Measurements from ENCODE around the gene ASB14. TPM values are rescaled to one million over a fixed set of nuclear protein-coding genes. Genes with fewer than 3 reads are reported as not detected.
A peak's percentile ranks its signal among the peaks of the same experiment; 100 is the strongest.

Gene ASB14
- total and polyA plus RNA-seq, 8 donors: 0.02 to 0.16 (median 0.11) TPM; not detected in 5

DNA sequence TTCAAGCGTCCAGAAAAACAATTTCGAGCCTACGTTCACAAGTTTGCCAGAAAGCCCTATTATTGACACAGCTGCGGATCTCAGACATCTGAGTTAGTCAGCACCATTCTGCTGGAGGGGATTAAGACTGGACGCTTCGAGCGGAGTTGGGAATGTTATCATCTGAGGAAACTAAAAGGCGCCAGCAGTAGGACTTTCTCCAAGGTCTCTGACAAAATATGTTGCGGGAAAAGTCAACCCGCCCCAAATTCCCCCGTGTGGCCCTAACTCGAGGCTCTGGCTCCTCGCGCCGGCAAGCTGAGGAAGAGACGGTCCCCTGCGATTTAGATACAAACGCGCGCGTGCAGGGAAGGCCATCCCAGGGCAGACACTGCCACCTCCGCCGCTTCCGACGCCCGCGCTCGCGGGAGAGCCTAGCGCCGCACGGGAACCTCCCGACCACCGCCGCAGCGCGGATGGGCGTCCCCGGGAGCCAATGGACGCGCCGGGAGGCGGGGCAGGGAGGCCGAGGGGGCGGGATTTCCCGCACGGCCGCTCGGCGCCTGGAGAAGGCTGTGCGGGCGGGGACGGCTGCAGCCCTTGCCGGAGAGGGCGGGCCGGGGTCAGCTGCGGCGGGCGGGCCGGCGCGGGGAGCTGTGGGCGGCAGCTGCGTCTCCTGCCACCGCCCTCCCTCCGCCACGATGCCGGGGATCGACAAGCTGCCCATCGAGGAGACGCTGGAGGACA is 65.1 kb downstream of the ASB14 start, which contains the start of gene APPL1:
TSS of gene APPL1 (plus strand) at position 526 of the 726 bp plus-strand sequence. CDS start at position 681, 155 bp downstream.
- H3K4me1 ChIP-seq: peaks cover 8 to 34% (median 29%) of the 10 kb centered on the region in 3 donors
- intact Hi-C loops (cut with DNase I): loop anchor here in 2 of 3 donors (10.0 kb wide), 2 partner anchors 123 to 133 kb away; no protein-coding TSS in a partner anchor
- peak within 1 kb of the TSS; percentile 91 to 97 (median 94) for H3K27ac ChIP-seq
- H3K36me3 ChIP-seq: no peaks in the 10 kb centered on the region
- 1% methylated on average over 66 to 71 of the region's 71 CpGs for WGBS, 2 donors
- FAIRE-seq (no peak), ATAC-seq (peak; percentile 92 to 96 (median 93)), DNase-seq (peak; percentile 88 to 97 (median 92))
- H3K27me3 ChIP-seq: no peaks in the 10 kb centered on the region
- TF ChIP-seq, protein P1, sequence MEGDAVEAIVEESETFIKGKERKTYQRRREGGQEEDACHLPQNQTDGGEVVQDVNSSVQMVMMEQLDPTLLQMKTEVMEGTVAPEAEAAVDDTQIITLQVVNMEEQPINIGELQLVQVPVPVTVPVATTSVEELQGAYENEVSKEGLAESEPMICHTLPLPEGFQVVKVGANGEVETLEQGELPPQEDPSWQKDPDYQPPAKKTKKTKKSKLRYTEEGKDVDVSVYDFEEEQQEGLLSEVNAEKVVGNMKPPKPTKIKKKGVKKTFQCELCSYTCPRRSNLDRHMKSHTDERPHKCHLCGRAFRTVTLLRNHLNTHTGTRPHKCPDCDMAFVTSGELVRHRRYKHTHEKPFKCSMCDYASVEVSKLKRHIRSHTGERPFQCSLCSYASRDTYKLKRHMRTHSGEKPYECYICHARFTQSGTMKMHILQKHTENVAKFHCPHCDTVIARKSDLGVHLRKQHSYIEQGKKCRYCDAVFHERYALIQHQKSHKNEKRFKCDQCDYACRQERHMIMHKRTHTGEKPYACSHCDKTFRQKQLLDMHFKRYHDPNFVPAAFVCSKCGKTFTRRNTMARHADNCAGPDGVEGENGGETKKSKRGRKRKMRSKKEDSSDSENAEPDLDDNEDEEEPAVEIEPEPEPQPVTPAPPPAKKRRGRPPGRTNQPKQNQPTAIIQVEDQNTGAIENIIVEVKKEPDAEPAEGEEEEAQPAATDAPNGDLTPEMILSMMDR (IDR thresholded peaks at IDR 0.05): no peak
- no peaks in the 10 kb centered on the region for H3K9me3 ChIP-seq
- H3K4me3 ChIP-seq: peak within 1 kb of the TSS; percentile 57 to 89 (median 70)

DNA sequence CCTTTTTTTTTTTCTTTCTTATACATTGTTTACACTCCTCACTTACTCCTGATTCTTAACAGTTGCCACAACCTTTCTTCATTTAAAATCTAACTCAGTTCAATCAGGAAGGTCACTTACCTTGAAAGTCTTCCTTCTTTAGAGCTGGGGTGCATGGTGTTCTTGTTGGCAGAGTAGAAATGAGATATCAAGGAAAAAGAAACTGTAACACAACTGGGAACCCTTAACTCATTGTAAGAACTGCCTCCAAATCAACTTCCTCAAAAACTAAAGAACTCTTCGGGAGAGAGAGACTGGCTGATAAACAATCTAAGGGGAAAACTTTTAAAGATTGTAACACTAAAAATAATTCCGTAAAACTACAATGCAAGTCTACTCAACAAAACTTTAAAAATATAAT is 66.3 kb downstream of the ASB14 start:
- peaks cover 8 to 34% (median 29%) of the 10 kb centered on the region in 3 donors for H3K4me1 ChIP-seq
- ATAC-seq (no peak), FAIRE-seq (no peak), DNase-seq (no peak)
- H3K27me3 ChIP-seq: no peaks in the 10 kb centered on the region
- no peaks in the 10 kb centered on the region for H3K9me3 ChIP-seq
- H3K36me3 ChIP-seq: no peaks in the 10 kb centered on the region
- 17 to 21% methylated on average over 2 of the region's 2 CpGs for WGBS, 2 donors
- TF ChIP-seq, protein P1 (IDR thresholded peaks at IDR 0.05): no peak
- no peak overlapping the region for H3K4me3 ChIP-seq
- H3K27ac ChIP-seq: peak overlapping the region; percentile 91 to 97 (median 94)
- intact Hi-C loops (cut with DNase I): loop anchor here in 2 of 3 donors (10.0 kb wide), 2 partner anchors 121 to 131 kb away; no protein-coding TSS in a partner anchor

DNA sequence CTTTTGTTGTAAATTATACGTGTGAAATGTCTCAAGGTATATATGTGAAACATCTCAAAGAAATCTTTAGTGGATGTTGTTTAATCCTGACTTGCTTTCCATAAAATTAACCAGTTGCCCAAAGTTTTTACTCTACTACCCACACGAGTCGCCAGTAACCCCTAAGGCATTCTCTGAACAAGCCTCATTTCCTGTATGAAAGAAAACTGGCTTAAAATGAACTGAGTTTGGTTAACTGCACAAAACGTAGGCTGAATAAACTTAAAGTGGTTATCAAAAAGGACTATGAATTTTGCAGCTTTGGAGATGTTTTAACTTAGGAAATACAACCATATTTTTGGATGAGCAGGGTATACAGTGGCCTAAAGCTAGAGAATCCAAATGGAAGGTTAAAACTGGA is 67.6 kb downstream of the ASB14 start:
- Histone ChIP-seq H3K9me3 (no peaks in the 10 kb centered on the region), H3K27ac (no peak overlapping the region), H3K4me1 (peaks cover 6 to 25% (median 22%) of the 10 kb centered on the region in 3 donors), H3K36me3 (no peaks in the 10 kb centered on the region), H3K4me3 (no peak overlapping the region), H3K27me3 (no peaks in the 10 kb centered on the region)
- TF ChIP-seq, protein P1 (IDR thresholded peaks at IDR 0.05): no peak
- ATAC-seq (no peak), DNase-seq (no peak), FAIRE-seq (no peak)
- intact Hi-C loops (cut with DNase I): loop anchor here in 2 of 3 donors (10.0 kb wide), 2 partner anchors 120 to 130 kb away; no protein-coding TSS in a partner anchor
- WGBS, 2 donors: 84 to 85% methylated on average over 4 of the region's 4 CpGs

GRCh38 chr3:57221883-57222282 is 70.6 kb downstream of the ASB14 start:
- no peak overlapping the region for H3K27ac ChIP-seq
- ATAC-seq: peak; percentile 48 to 75 (median 56)
- TF ChIP-seq, protein P1 (IDR thresholded peaks at IDR 0.05): peak in 2 of 4 donors; percentile 11 to 12
- intact Hi-C loops (cut with DNase I): loop anchor here in 2 of 3 donors (10.0 kb wide), 2 partner anchors 117 to 127 kb away; no protein-coding TSS in a partner anchor
- H3K36me3 ChIP-seq: no peaks in the 10 kb centered on the region
- no peak for DNase-seq
- H3K4me3 ChIP-seq: no peak overlapping the region
- H3K4me1 ChIP-seq: peaks cover 0 to 14% (median 14%) of the 10 kb centered on the region in 3 donors
- no peaks in the 10 kb centered on the region for H3K9me3 ChIP-seq
- no peaks in the 10 kb centered on the region for H3K27me3 ChIP-seq
- FAIRE-seq: no peak
- 36 to 46% methylated on average over 2 of the region's 2 CpGs for WGBS, 2 donors

Other genes starting within 250 kb of the ASB14 start
- under 1 TPM in 2 of 6 donors, not detected in 4; 0.06 to 0.12 TPM for gene SPATA12, start 232.0 kb downstream of the ASB14 start, total RNA-seq
- gene SPATA12, start 232.0 kb downstream of the ASB14 start, polyA plus RNA-seq: not detected
- gene IL17RD, start 127.3 kb downstream of the ASB14 start, total RNA-seq: 1 to 10 TPM; 1.2 to 3.9 (median 2.2) TPM
- gene IL17RD, start 127.3 kb downstream of the ASB14 start, polyA plus RNA-seq: under 1 TPM; 0.42 to 0.52 TPM
- gene HESX1, start 92.7 kb downstream of the ASB14 start, total RNA-seq: under 1 TPM in 5 of 6 donors, not detected in 1; 0.22 to 0.98 (median 0.64) TPM
- 1 to 10 TPM; 1.1 to 1.4 TPM for gene HESX1, start 92.7 kb downstream of the ASB14 start, polyA plus RNA-seq
- gene APPL1, start 65.0 kb downstream of the ASB14 start, total RNA-seq: 10 to 100 TPM; 31.4 to 46.1 (median 36.2) TPM
- gene APPL1, start 65.0 kb downstream of the ASB14 start, polyA plus RNA-seq: 10 to 100 TPM in 1 of 2 donors, 1 to 10 TPM in 1; 8.7 to 13.0 TPM